CD14-positive monocyte (primary cell): Measurements from ENCODE around the gene PLK5. TPM values are rescaled to one million over a fixed set of nuclear protein-coding genes. Genes with fewer than 3 reads are reported as not detected.

Source experiments
- DNase-seq, 3 donors: peaks; one replicate each; pipeline ENCODE4 v3.0.0-alpha.2; 2011 to 2022
- H2AFZ ChIP-seq: 2 replicates; pipeline ENCODE4 v1.6.0; 2012; ENCODE audit warnings: mild to moderate bottlenecking, low read depth, low read length, inconsistent platforms; ENCODE audit not compliant: insufficient read depth, poor library complexity, severe bottlenecking
- H3K27ac ChIP-seq, 2 donors: 1 replicate in 1 of 2; 2 replicates in 1 of 2; pipeline ENCODE4 v1.5.1; 2012 to 2013; ENCODE audit warnings: low read length in 2 of 2, control low read depth in 1 of 2, inconsistent platforms in 1 of 2, low read depth in 1 of 2, mild to moderate bottlenecking in 1 of 2
- H3K27me3 ChIP-seq, 2 donors: one replicate each; pipeline versions ENCODE4 v1.6.0 to v1.6.1; 2011 to 2013; ENCODE audit warnings: low read length in 2 of 2; ENCODE audit not compliant: control insufficient read depth in 2 of 2, insufficient read depth in 2 of 2
- H3K36me3 ChIP-seq, 2 donors: replicated peaks in 1 of 2; 1 replicate in 1 of 2; 2 replicates in 1 of 2; pipeline versions ENCODE4 v1.5.1 to v1.6.1; 2012 to 2013; ENCODE audit warnings: low read length in 2 of 2, control low read depth in 1 of 2, inconsistent platforms in 1 of 2, mild to moderate bottlenecking in 1 of 2; ENCODE audit not compliant: insufficient read depth in 2 of 2, control insufficient read depth in 1 of 2
- H3K4me1 ChIP-seq, 2 donors: 1 replicate in 1 of 2; 2 replicates in 1 of 2; pipeline versions ENCODE4 v1.5.1 to v1.6.1; 2012 to 2013; ENCODE audit warnings: low read length in 2 of 2, control low read depth in 1 of 2, inconsistent platforms in 1 of 2, mild to moderate bottlenecking in 1 of 2, moderate library complexity in 1 of 2; ENCODE audit not compliant: insufficient read depth in 2 of 2, control insufficient read depth in 1 of 2
- H3K4me2 ChIP-seq: replicated peaks from 2 replicates; pipeline ENCODE3; 2012; ENCODE audit warnings: low read length, moderate library complexity, mild to moderate bottlenecking; ENCODE audit not compliant: poor library complexity, severe bottlenecking; ENCODE audit errors: extremely low read depth
- H3K4me3 ChIP-seq, 3 experiments: fragments of 200-600 bp in 1 of 3; sonication (generic) in 1 of 3; replicated peaks in 1 of 3; 1 replicate in 2 of 3; 2 replicates in 1 of 3; pipeline ENCODE4 v1.5.1; 2011 to 2013; ENCODE audit warnings: low read length in 3 of 3, mild to moderate bottlenecking in 3 of 3, control low read depth in 2 of 3, low read depth in 2 of 3, inconsistent platforms in 1 of 3, moderate library complexity in 1 of 3
- H3K79me2 ChIP-seq: 2 replicates; pipeline ENCODE4 v1.6.0; 2012; ENCODE audit warnings: mild to moderate bottlenecking, control low read depth, inconsistent platforms, low read length, moderate library complexity; ENCODE audit not compliant: insufficient read depth
- H3K9ac ChIP-seq: 2 replicates; pipeline ENCODE4 v1.6.0; 2017; ENCODE audit warnings: low read length, mild to moderate bottlenecking; ENCODE audit not compliant: insufficient read depth, poor library complexity, severe bottlenecking
- H3K9me3 ChIP-seq, 2 donors: replicated peaks in 1 of 2; 1 replicate in 1 of 2; 2 replicates in 1 of 2; pipeline versions ENCODE4 v1.5.1 to v1.6.1; 2012 to 2013; ENCODE audit warnings: low read length in 2 of 2, control low read depth in 1 of 2; ENCODE audit not compliant: control insufficient read depth in 1 of 2, insufficient read depth in 1 of 2
- H4K20me1 ChIP-seq: 2 replicates; pipeline ENCODE4 v1.6.0; 2012; ENCODE audit warnings: mild to moderate bottlenecking, low read length, control low read depth, moderate library complexity; ENCODE audit not compliant: insufficient read depth
- H3K27ac Mint-ChIP-seq, 7 donors: one replicate each; pipeline ENCODE4 v1.8.0; 2020; ENCODE audit warnings: mild to moderate bottlenecking in 7 of 7, mixed read lengths in 7 of 7, moderate library complexity in 6 of 7, inconsistent platforms in 2 of 7
- H3K27me3 Mint-ChIP-seq, 3 donors: one replicate each; pipeline ENCODE4 v1.8.0; 2021 to 2022; ENCODE audit warnings: low read depth in 3 of 3, mild to moderate bottlenecking in 3 of 3, mixed read lengths in 3 of 3, moderate library complexity in 3 of 3, inconsistent platforms in 1 of 3
- H3K36me3 Mint-ChIP-seq, 2 donors: one replicate each; pipeline ENCODE4 v1.8.0; 2020; ENCODE audit warnings: mixed read lengths in 2 of 2, inconsistent platforms in 1 of 2, mild to moderate bottlenecking in 1 of 2
- H3K4me1 Mint-ChIP-seq: one replicate; pipeline ENCODE4 v1.8.0; 2020; ENCODE audit warnings: mild to moderate bottlenecking, mixed read lengths
- H3K4me3 Mint-ChIP-seq, 2 donors: one replicate each; pipeline ENCODE4 v1.8.0; 2020; ENCODE audit warnings: mild to moderate bottlenecking in 2 of 2, mixed read lengths in 2 of 2, moderate library complexity in 1 of 2
- H3K9me3 Mint-ChIP-seq, 7 donors: one replicate each; pipeline ENCODE4 v1.8.0; 2020 to 2022; ENCODE audit warnings: mixed read lengths in 7 of 7, mild to moderate bottlenecking in 6 of 7, moderate library complexity in 6 of 7, inconsistent platforms in 2 of 7
- CTCF ChIP-seq: fragments of 200-600 bp; IDR thresholded peaks from one replicate; pipeline ENCODE4 v1.8.0; 2022; ENCODE audit warnings: antibody characterized with exemption, mild to moderate bottlenecking
- WGBS: methylation state at CpG from one replicate; pipeline ENCODE4 v1.1.5; 2013; ENCODE audit warnings: missing lambda C conversion rate; ENCODE audit not compliant: insufficient coverage; 5-methylcytosine and 5-hydroxymethylcytosine counted together
- intact Hi-C, 2 donors: fragments of 100-400 bp; cut with micrococcal nuclease; formaldehyde crosslinking; loops; one replicate each; pipeline versions ENCODE4 v1.15.0 to v1.15.1; 2023
- polyA plus RNA-seq, 3 donors: library from polyadenylated mRNA; depleted of rRNA in 1 of 3; unstranded in 2 of 3; stranded (reverse) in 1 of 3; fragments of 300-500 nt in 2 of 3; fragments of >200 nt in 1 of 3; fragmentation: Illumina TruSeq in 2 of 3; gene quantifications; 1 replicate in 2 of 3; 2 replicates in 1 of 3; pipeline ENCODE4 v1.2.3, GENCODE V29; 2012 to 2021

Gene PLK5
- polyA plus RNA-seq, 3 donors = not detected

- H3K4me1 ChIP-seq = no peaks in the 10 kb centered on the region
- no peak overlapping the region for H3K9ac ChIP-seq
- no peaks in the 10 kb centered on the region for H4K20me1 ChIP-seq
- no peaks in the 10 kb centered on the region for H3K4me1 Mint-ChIP-seq
- no peak for DNase-seq
- H3K36me3 ChIP-seq = peaks cover 35 to 36% of the 10 kb centered on the region in 2 donors
- H3K4me3 Mint-ChIP-seq = no peak overlapping the region
- WGBS = 91% methylated on average over 21 of the region's 22 CpGs
- no peak overlapping the region for H2AFZ ChIP-seq
- H3K27me3 Mint-ChIP-seq = peaks cover 6 to 15% (median 8%) of the 10 kb centered on the region in 3 donors
- H3K27me3 ChIP-seq = peaks cover 0 to 2% of the 10 kb centered on the region in 2 donors
- H3K27ac ChIP-seq = no peak overlapping the region
- peak overlapping the region in 4 of 7 donors; percentile 20 to 72 (median 22) for H3K27ac Mint-ChIP-seq
- H3K79me2 ChIP-seq = no peaks in the 10 kb centered on the region
- intact Hi-C loops = no loop called here
- peaks cover 22 to 35% of the 10 kb centered on the region in 2 donors for H3K36me3 Mint-ChIP-seq
- H3K9me3 ChIP-seq = no peaks in the 10 kb centered on the region
- no peak overlapping the region for H3K4me2 ChIP-seq
- peaks cover 0 to 3% (median 0%) of the 10 kb centered on the region in 7 donors for H3K9me3 Mint-ChIP-seq
- no peak for TF ChIP-seq CTCF
- H3K4me3 ChIP-seq = no peak overlapping the region
These were observed 51.7 kb downstream of the PLK5 start for GRCh38 chr19:1575323-1576241.

GRCh38 chr19:1576242-1577089, 52.6 kb downstream of the PLK5 start:
- Histone ChIP-seq H3K9ac (no peak overlapping the region), H3K4me2 (no peak overlapping the region), H3K27me3 (no peaks in the 10 kb centered on the region), H3K4me1 (no peaks in the 10 kb centered on the region), H3K79me2 (no peaks in the 10 kb centered on the region), H3K4me3 (no peak overlapping the region), H2AFZ (no peak overlapping the region), H3K9me3 (no peaks in the 10 kb centered on the region), H3K27ac (no peak overlapping the region), H3K36me3 (peaks cover 44% of the 10 kb centered on the region in 2 donors), H4K20me1 (no peaks in the 10 kb centered on the region)
- no peaks in the 10 kb centered on the region for H3K4me1 Mint-ChIP-seq
- peak overlapping the region in 1 of 7 donors; percentile 24 for H3K27ac Mint-ChIP-seq
- DNase-seq = no peak
- TF ChIP-seq CTCF = no peak
- H3K9me3 Mint-ChIP-seq = peaks cover 0 to 5% (median 0%) of the 10 kb centered on the region in 7 donors
- no peak overlapping the region for H3K4me3 Mint-ChIP-seq
- 85% methylated on average over 26 of the region's 30 CpGs for WGBS
- H3K36me3 Mint-ChIP-seq = peaks cover 31 to 44% of the 10 kb centered on the region in 2 donors
- peaks cover 2 to 6% (median 5%) of the 10 kb centered on the region in 3 donors for H3K27me3 Mint-ChIP-seq
- intact Hi-C loops = no loop called here
